Endothelial cell of umbilical vein (primary cell): ENCODE results near the gene LRRC31. TPM values are rescaled to one million over a fixed set of nuclear protein-coding genes. Genes with fewer than 3 reads are reported as not detected.

Source experiments
- BruUV-seq: library from RNA; stranded (reverse); fragments of 400-500 nt; replicated peaks from 2 replicates; lab custom pipeline; 2021; lab: Mats Ljungman, UMichigan
- CTCF ChIA-PET: fragments of 300-600, 350-600 bp; sonication (Branson Sonifier 250); formaldehyde crosslinking; loops from one replicate; lab custom pipeline; 2021; ENCODE audit warnings: antibody characterized with exemption, inconsistent platforms; lab: Charles Lee
- POLR2A ChIA-PET: fragments of 300-600, 350-600 bp; sonication (Branson Sonifier 250); formaldehyde crosslinking; loops from one replicate; lab custom pipeline; 2021; ENCODE audit warnings: antibody characterized with exemption, inconsistent platforms; lab: Charles Lee
- DNase-seq: peaks from one replicate; pipeline ENCODE4 v3.0.0-alpha.2; 2011; ENCODE audit warnings: low read depth, low spot score
- FAIRE-seq: peaks from 2 replicates; lab custom pipeline; 2011; peaks lifted over from hg19 to GRCh38; lab: Jason Lieb, UNC
- H2AFZ ChIP-seq: 2 replicates; pipeline ENCODE4 v1.6.0; 2012; ENCODE audit warnings: low read depth, low read length, control low read depth, inconsistent platforms
- H3K27ac ChIP-seq: 2 replicates; pipeline ENCODE4 v1.5.1; 2011; ENCODE audit warnings: low read depth, mild to moderate bottlenecking, control low read depth, low read length, moderate library complexity; ENCODE audit not compliant: insufficient read depth
- H3K27me3 ChIP-seq, 2 experiments: 2 replicates each; pipeline versions ENCODE4 v1.6.0 to v1.6.1; 2011; ENCODE audit warnings: low read length in 2 of 2, mixed read lengths in 1 of 2; ENCODE audit not compliant: control insufficient read depth in 2 of 2, insufficient read depth in 2 of 2
- H3K36me3 ChIP-seq, 2 experiments: 2 replicates in 1 of 2; 3 replicates in 1 of 2; pipeline ENCODE4 v1.5.1; 2011; ENCODE audit warnings: low read length in 2 of 2, mild to moderate bottlenecking in 1 of 2, moderate library complexity in 1 of 2; ENCODE audit not compliant: control insufficient read depth in 2 of 2, insufficient read depth in 2 of 2; ENCODE audit errors: extremely low read depth in 1 of 2
- H3K4me1 ChIP-seq: 3 replicates; pipeline ENCODE4 v1.5.1; 2011; ENCODE audit warnings: mild to moderate bottlenecking, low read length; ENCODE audit not compliant: control insufficient read depth, insufficient read depth; ENCODE audit errors: extremely low read depth
- H3K4me2 ChIP-seq: 2 replicates; pipeline ENCODE4 v1.6.1; 2011; ENCODE audit warnings: low read length, control low read depth, mixed read lengths; ENCODE audit not compliant: insufficient read depth
- H3K4me3 ChIP-seq, 3 experiments: fragments of 200-600 bp in 1 of 3; sonication (generic), shearing (Covaris generic) in 1 of 3; replicated peaks in 1 of 3; 2 replicates each; pipeline ENCODE4 v1.5.1; 2011 to 2016; ENCODE audit warnings: control low read depth in 3 of 3, low read length in 3 of 3, mild to moderate bottlenecking in 2 of 3, inconsistent platforms in 1 of 3, low read depth in 1 of 3, moderate library complexity in 1 of 3; ENCODE audit not compliant: insufficient read depth in 1 of 3
- H3K79me2 ChIP-seq: 2 replicates; pipeline ENCODE4 v1.6.0; 2012; ENCODE audit warnings: low read length, inconsistent platforms; ENCODE audit not compliant: control insufficient read depth, insufficient read depth
- H3K9ac ChIP-seq: replicated peaks from 2 replicates; pipeline ENCODE3; 2011; ENCODE audit warnings: low read length, control low read depth; ENCODE audit not compliant: insufficient read depth; ENCODE audit errors: extremely low read depth
- H3K9me1 ChIP-seq: replicated peaks from 3 replicates; pipeline ENCODE4 v1.6.0; 2011; ENCODE audit warnings: mild to moderate bottlenecking, low read length; ENCODE audit not compliant: control insufficient read depth, insufficient read depth; ENCODE audit errors: extremely low read depth
- H3K9me3 ChIP-seq: replicated peaks from 2 replicates; pipeline ENCODE4 v1.5.1; 2012; ENCODE audit warnings: low read length, inconsistent platforms; ENCODE audit not compliant: control insufficient read depth, insufficient read depth
- H4K20me1 ChIP-seq: replicated peaks from 2 replicates; pipeline ENCODE3; 2011; ENCODE audit warnings: mild to moderate bottlenecking, low read length; ENCODE audit not compliant: control insufficient read depth, insufficient read depth; ENCODE audit errors: extremely low read depth
- EZH2 ChIP-seq: IDR thresholded peaks from 2 replicates; pipeline ENCODE4 v1.6.1; 2012; ENCODE audit warnings: borderline replicate concordance, low read depth, mild to moderate bottlenecking, moderate library complexity, low read length, inconsistent platforms; ENCODE audit not compliant: severe bottlenecking
- FOS ChIP-seq: IDR thresholded peaks from 2 replicates; pipeline ENCODE4 v1.6.1; 2011; ENCODE audit warnings: mild to moderate bottlenecking, low read length, moderate library complexity, borderline replicate concordance; ENCODE audit not compliant: insufficient read depth
- GATA2 ChIP-seq: IDR thresholded peaks from 2 replicates; pipeline ENCODE4 v1.7.0; 2011; ENCODE audit warnings: low read depth, mild to moderate bottlenecking, moderate library complexity, mixed read lengths, low read length; ENCODE audit not compliant: insufficient read length, insufficient read depth
- JUN ChIP-seq: IDR thresholded peaks from 2 replicates; pipeline ENCODE4 v1.6.1; 2011; ENCODE audit warnings: borderline replicate concordance, low read depth; ENCODE audit not compliant: insufficient read length, insufficient read depth
- MYC ChIP-seq: IDR thresholded peaks from one replicate; pipeline ENCODE4 v1.6.1; 2011; ENCODE audit warnings: mild to moderate bottlenecking, low read depth, low read length
- POLR2A ChIP-seq: IDR thresholded peaks from 2 replicates; pipeline ENCODE4 v1.6.1; 2012; ENCODE audit warnings: low read depth, mild to moderate bottlenecking, control low read depth, low read length
- POLR2AphosphoS5 ChIP-seq: IDR thresholded peaks from 2 replicates; pipeline ENCODE4 v1.6.1; 2012; ENCODE audit warnings: low read depth, mild to moderate bottlenecking, control low read depth, low read length, moderate library complexity; ENCODE audit not compliant: insufficient read depth
- dilution Hi-C: fragments of 300-500 bp; cut with MboI; formaldehyde crosslinking; loops from one replicate; pipeline ENCODE4 v1.15.0; 2019; ENCODE audit warnings: low sequenced_read_pairs; ENCODE audit not compliant: extremely low pct_ligation_motif_present
- intact Hi-C: fragments of 100-400 bp; cut with micrococcal nuclease; formaldehyde crosslinking; loops from one replicate; pipeline ENCODE4 v1.10.0; 2022
- polyA plus RNA-seq, 4 experiments: library from polyadenylated mRNA; depleted of rRNA in 3 of 4; stranded (reverse) in 3 of 4; unstranded in 1 of 4; fragments of >200 nt; gene quantifications; 2 replicates each; pipeline versions ENCODE4 v1.2.1 to v1.2.3, GENCODE V29; 2011 to 2012; ENCODE audit warnings: missing spikeins in 1 of 4
- total RNA-seq: library from RNA; stranded (reverse); gene quantifications from 2 replicates; pipeline ENCODE4 v1.2.3, GENCODE V29; 2021
- TF ChIP-seq, protein P1 (sequence below): IDR thresholded peaks from 2 replicates; pipeline ENCODE4 v1.6.1; 2011; ENCODE audit not compliant: insufficient read depth, insufficient read length
- TF ChIP-seq, protein P2 (sequence below), 2 donors: IDR thresholded peaks; 1 replicate in 1 of 2; 2 replicates in 1 of 2; pipeline ENCODE4 v1.5.1; 2011; ENCODE audit warnings: low read length in 2 of 2, mild to moderate bottlenecking in 2 of 2, moderate library complexity in 2 of 2, control low read depth in 1 of 2, inconsistent platforms in 1 of 2, low read depth in 1 of 2; ENCODE audit not compliant: insufficient read depth in 1 of 2; ENCODE audit errors: extremely low read depth in 1 of 2

The LRRC31 gene
- total and polyA plus RNA-seq, 2 donors (not counting 3 experiments of a cell fraction or from before 2014, with no cell fraction given) = not detected

DNA sequence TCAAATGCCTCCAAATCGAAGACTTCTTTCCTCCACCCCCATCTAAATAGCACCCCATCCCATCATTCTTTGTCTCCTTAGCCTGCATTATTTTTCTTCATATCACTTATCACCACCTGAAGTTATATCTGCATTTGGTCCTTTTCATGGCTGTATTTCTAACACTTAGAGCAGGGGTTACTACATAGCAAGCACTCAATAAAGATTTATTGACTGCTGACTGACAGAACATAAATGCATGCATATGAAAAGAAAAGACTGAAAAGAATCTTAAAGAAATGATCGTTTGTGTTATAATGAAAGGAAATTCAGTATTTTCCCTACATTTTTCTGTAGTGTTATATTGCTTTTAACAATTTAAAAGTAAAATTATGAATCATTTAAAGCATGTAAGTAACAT, 1.4 kb downstream of the LRRC31 start:
- Histone ChIP-seq H3K9ac (no peak overlapping the region), H3K27me3 (peaks cover 4 to 7% of the 10 kb centered on the region in 2 experiments), H3K79me2 (no peaks in the 10 kb centered on the region), H3K9me3 (no peaks in the 10 kb centered on the region), H3K9me1 (no peaks in the 10 kb centered on the region), H3K4me2 (no peak overlapping the region), H3K36me3 (no peaks in the 10 kb centered on the region), H3K27ac (no peak overlapping the region), H3K4me3 (no peak overlapping the region), H3K4me1 (no peaks in the 10 kb centered on the region), H2AFZ (no peak overlapping the region), H4K20me1 (no peaks in the 10 kb centered on the region)
- DNase-seq = no peak
- no TSS peak for BruUV-seq
- intact Hi-C loops (loop anchor here (10.0 kb wide), 2 partner anchors 316 to 506 kb away; partner anchors contain the start of gene PHC3), dilution Hi-C loops (no loop called here)
- no peak for FAIRE-seq
- TF ChIP-seq JUN (no peak), GATA2 (no peak), POLR2AphosphoS5 (no peak), EZH2 (no peak), MYC (no peak), POLR2A (no peak), FOS (no peak)
- TF ChIP-seq, protein P1, sequence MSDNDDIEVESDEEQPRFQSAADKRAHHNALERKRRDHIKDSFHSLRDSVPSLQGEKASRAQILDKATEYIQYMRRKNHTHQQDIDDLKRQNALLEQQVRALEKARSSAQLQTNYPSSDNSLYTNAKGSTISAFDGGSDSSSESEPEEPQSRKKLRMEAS = no peak
- TF ChIP-seq, protein P2, sequence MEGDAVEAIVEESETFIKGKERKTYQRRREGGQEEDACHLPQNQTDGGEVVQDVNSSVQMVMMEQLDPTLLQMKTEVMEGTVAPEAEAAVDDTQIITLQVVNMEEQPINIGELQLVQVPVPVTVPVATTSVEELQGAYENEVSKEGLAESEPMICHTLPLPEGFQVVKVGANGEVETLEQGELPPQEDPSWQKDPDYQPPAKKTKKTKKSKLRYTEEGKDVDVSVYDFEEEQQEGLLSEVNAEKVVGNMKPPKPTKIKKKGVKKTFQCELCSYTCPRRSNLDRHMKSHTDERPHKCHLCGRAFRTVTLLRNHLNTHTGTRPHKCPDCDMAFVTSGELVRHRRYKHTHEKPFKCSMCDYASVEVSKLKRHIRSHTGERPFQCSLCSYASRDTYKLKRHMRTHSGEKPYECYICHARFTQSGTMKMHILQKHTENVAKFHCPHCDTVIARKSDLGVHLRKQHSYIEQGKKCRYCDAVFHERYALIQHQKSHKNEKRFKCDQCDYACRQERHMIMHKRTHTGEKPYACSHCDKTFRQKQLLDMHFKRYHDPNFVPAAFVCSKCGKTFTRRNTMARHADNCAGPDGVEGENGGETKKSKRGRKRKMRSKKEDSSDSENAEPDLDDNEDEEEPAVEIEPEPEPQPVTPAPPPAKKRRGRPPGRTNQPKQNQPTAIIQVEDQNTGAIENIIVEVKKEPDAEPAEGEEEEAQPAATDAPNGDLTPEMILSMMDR (IDR thresholded peaks at IDR 0.05; ENCODE audit: extremely low read depth in 1 of 2, insufficient read depth in 1 of 2, low read depth in 1 of 2, low read length in 2 of 2) = no peak
- CTCF ChIA-PET = interaction anchor here (0.6 kb wide), 1 partner anchor 123 kb away, joined by 3 read pairs; no protein-coding TSS in a partner anchor
- POLR2A ChIA-PET = no interaction called here
